A549 treated with GW870086 at 1 μM for 4 hours (cell line): ENCODE data around the gene CAPN5. TPM values are rescaled to one million over a fixed set of nuclear protein-coding genes. Genes with fewer than 3 reads are reported as not detected.

Source experiments
- total RNA-seq: library from RNA; stranded (reverse); fragments of 200-300 nt; extraction: Qiagen RNA extraction; gene quantifications from 5 replicates; pipeline ENCODE4 v1.2.3, GENCODE V29; 2022; ENCODE audit warnings: low read depth

The CAPN5 gene
- total RNA-seq = 8.0 to 12.6 TPM (median 11.6 TPM) in 5 replicates

DNA sequence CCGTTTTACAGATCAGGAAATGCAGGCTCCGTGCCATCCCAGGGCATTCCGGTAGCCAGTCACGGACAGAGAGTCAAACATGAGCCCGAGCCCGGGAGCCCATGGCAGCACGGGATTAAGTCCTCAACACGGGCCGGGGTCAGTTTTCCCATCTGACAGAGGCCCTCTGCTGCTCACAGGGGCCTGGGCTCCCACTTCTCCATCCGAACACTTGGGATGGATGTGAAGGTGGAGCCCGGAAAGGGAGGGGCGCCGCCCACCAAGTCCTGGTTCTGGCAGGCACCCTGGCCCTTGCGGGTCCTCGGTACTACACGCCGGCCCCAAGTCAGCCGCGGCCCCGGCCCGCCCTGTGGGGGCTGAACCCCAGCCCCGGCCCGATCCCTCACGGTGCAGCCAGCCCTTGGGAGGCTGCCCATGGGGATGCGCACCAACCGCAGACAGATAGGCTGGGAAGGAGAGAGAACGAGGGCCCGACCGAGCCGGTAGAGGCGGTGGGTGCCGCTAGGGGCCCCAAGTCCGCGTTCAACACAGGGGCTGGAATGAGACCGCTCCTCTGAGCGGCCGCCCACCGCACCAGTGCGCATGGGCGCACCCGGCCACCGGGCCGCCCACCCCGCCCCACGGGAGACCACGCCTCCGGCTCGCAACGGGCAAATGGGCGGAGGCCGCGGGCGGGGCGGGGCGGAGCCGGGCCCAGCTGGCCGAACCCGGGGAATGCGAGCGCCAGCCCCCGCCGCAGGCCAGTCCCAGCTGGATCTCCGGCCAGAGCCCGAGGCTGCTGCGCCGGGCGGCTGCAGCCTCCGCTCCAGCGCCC is at the start of gene CAPN5:
Gene CAPN5, plus strand, starts transcription at position 743 of the 814 bp plus-strand sequence. CDS start 17,916 bp downstream, outside the sequence.

DNA sequence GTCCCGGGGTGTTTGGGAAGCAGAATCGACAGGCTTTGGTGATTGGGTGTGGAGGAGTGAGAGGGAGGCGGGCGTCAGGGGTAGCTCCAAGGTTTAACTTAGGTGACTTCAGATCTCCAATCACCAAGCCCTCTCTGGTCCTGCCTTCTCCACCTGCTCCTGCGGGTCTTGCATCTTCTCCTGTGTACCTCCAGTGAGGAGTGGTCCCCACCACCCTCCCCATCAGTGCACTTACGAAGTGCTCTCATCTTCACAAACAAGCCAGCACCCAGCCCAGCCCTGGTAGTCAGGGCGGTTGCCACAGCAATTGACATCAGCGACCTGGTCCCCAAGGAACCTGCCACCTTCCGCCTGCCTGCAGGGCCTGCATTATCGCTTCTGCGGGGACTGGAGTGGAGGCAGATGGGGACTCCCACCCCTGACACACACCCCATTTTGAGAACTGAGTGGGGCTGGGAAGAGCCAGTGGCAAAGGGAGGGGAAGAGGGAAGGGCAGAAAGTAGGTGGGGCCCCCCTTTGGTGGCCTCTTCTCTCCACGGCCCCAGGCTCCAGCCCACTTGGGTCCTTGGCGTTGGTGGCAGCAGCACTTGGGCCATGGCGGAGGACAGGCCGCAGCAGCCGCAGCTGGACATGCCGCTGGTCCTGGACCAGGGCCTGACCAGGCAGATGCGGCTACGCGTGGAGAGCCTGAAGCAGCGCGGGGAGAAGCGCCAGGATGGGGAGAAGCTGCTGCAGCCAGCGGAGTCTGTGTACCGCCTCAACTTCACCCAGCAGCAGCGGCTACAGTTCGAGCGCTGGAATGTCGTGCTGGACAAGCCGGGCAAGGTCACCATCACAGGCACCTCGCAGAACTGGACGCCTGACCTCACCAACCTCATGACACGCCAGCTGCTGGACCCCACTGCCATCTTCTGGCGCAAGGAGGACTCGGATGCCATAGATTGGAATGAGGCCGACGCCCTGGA is 35.8 kb downstream of the CAPN5 start, which contains the start of gene OMP:
Gene OMP, plus strand, starts transcription at position 595 of the 965 bp plus-strand sequence. Its CDS starts 0 bp downstream, at position 595.

DNA sequence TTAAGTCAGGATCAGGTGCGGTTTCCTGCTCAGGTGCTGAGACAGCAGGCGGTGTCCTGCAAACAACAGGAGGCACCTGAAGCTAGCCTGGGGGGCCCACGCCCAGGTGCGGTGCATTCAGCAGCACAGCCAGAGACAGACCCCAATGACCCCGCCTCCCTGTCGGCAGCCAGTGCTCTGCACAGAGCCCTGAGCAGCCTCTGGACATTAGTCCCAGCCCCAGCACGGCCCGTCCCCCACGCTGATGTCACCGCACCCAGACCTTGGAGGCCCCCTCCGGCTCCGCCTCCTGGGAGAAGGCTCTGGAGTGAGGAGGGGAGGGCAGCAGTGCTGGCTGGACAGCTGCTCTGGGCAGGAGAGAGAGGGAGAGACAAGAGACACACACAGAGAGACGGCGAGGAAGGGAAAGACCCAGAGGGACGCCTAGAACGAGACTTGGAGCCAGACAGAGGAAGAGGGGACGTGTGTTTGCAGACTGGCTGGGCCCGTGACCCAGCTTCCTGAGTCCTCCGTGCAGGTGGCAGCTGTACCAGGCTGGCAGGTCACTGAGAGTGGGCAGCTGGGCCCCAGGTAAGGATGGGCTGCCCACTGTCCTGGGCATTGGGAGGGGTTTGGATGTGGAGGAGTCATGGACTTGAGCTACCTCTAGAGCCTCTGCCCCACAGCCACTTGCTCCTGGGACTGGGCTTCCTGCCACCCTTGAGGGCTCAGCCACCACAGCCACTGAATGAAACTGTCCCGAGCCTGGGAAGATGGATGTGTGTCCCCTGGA is 61.3 kb downstream of the CAPN5 start, which contains the start of gene MYO7A:
Gene MYO7A, plus strand, starts transcription at position 327 of the 772 bp plus-strand sequence. CDS start 2,389 bp downstream, outside the sequence.

Other genes starting within 250 kb of the CAPN5 start
- 16.1 to 22.4 TPM (median 20.8 TPM) in 5 replicates for gene ACER3, start 206.1 kb upstream of the CAPN5 start, total RNA-seq
- gene B3GNT6, start 32.6 kb upstream of the CAPN5 start, total RNA-seq = 0.17 to 0.43 TPM (median 0.28 TPM) in 5 replicates
- not detected in 5 replicates for gene OMP, start 35.9 kb downstream of the CAPN5 start, total RNA-seq
- gene MYO7A, start 61.3 kb downstream of the CAPN5 start, total RNA-seq = 1.2 to 1.5 TPM (median 1.3 TPM) in 5 replicates
- not detected in 5 replicates for gene GDPD4, start 234.7 kb downstream of the CAPN5 start, total RNA-seq